Activated naive CD4-positive, alpha-beta T cell (primary cell): ENCODE results near the gene SYNE1.
"Not testable (repeated sequence)": the region's sequence is repeated elsewhere in the genome, so short reads cannot be mapped to it uniquely, and the experiment has no call there.

ENCODE experiments used
- DNase-seq, 4 experiments: peaks; one replicate each; lab custom pipeline; 2025; lab: John Stamatoyannopoulos, UW

Gene SYNE1

DNA sequence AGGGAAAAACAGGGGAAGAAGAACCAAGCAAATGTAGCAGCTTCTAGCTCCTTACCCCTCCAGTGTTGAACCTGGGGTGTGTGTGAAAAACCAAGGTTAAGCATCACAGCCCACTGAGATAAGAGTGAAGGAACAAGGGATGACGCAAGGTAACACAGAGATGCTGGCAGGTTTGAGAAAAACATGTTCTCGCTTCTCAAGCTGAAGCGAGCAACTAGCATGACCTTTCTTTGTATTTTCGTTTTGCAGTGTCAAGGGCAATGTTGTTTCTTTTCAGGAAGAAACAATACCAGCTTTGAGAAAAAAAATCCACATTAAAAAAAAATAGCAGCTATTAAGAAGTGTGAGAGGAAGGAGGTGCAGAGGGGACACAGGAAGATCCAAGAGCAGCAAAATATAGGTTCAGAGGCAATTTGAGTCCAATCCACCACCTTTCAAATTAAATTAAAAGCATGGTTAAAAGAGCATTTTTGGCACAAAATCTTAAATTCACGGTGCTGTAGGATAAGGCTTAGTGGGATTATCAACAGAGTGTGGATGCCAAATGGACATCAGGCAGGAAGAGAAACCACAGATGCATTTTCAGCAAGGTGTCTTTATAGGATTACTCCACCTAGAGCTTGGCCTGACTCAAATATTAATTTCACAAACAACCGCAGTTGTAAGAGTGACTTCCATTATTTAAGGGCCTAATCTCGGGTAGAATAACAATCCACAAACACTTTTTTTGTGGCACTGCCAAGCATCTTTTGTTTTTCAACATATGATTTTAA lies 70.9 kb downstream of the SYNE1 start:
- DNase-seq = no peak

DNA sequence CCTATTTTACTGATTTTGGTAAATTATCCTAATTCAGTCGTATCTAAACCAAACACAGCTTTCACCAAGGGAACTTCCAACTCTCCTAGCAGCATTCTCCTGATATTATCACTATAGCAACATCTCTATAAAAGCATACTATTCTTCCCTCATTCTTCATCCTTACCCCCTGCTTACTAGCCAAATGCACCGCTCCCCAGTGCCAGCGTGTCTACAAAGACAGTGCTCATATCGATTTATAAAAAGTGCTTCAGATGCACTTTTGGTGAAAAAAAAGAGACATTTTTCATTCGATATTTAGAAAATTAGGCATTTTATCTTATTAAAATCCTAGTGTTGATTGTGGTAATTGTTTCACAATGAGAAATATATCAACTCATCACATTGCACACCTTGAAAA lies 74.0 kb downstream of the SYNE1 start:
- no peak for DNase-seq

DNA sequence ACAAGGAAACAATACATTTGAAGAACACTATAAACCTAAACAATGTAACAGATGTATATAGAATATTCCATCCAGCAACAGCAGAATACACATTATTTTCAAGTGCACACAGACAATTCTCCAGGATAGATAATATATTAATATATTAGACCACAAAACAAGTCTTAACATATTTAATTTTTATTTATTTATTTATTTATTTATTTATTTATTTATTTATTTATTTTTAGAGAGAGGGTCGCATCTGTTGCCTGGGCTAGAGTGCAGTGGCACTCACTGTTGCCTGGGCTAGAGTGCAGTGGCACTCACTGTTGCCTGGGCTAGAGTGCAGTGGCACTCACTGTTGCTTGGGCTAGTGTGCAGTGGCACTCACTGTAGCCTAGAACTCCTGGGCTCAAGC lies 78.4 kb downstream of the SYNE1 start:
- DNase-seq = not testable (repeated sequence)

DNA sequence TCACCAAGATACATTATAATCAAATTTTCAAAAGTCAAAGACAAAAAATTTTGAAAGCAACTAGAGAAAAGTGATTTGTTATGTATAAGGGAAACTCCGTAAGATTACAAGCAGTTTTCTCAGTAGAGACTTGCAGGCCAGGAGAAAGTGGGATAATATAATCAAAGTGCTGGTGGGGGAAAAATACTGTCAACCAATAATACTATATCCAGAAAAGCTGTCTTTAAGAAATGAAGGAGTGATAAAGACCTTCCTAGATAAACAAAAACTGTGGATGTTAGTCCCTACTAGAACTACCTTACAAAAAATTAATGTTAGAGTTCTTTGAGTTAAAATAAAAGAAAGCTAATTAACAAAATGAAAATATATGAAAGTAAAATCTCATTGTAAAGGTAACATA lies 79.7 kb downstream of the SYNE1 start:
- DNase-seq = no peak

DNA sequence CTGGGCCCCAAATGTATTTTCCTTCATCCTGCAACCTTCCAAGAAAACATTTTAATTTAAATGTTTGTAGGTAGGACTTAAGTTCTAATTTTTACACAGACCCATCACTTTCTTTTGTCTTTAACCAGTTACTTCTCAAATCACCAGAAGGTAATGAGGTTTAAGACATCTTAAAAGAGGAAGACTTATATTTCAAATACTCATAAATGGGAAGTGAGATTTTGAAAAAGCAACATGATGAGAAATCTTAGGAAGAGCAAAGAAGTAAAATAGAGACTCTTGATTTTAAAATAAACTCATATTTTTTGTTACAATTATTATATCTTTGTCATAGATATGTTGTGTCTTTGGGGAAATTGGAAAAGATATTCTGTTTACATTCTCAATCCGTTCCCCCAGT lies 82.3 kb downstream of the SYNE1 start:
- DNase-seq = no peak

DNA sequence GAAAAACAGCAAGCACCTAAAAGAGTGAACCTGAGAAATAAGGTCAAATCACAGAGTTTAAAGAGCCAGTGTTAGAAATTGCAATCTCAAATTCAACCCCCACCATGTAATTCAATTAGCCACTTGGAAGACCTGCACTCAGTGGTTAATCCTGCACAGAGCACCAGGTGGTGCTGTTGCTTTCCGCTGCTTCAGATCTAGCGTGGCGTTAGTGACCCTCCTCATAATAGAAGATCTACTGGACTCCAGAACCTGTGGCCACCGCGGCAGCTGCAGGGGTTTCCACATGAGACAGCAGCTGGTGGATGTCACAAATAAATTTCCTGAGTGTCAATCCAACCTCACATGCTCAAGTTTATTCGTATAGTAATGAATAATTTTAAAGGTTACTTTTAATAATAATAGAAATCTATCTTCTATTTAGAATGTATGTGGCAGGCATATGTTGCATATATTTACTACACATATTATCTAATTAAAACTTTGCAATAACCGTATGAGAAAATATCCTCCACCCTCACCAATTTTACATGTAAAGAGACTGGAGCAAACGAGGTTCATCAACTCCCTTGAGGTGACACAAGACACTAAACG lies 84.4 kb downstream of the SYNE1 start:
- no peak for DNase-seq

DNA sequence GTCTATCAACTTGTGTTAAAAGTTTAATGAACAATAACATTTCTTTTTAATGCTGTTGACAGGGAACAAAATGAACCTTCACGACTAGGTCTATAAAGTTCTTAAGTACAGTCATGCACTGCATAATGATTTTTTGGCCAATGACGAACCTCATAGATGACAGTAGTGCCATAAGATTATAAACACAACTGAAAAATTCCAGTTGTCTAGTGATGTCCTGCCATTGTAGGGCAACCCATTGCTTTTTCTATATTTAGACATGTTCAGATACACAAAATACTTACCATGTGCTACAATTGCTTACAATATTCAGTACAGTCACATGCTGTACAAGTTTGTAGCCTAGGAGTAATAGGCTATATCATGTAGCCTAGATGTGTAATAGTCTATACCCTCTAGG lies 93.6 kb downstream of the SYNE1 start:
- no peak for DNase-seq

DNA sequence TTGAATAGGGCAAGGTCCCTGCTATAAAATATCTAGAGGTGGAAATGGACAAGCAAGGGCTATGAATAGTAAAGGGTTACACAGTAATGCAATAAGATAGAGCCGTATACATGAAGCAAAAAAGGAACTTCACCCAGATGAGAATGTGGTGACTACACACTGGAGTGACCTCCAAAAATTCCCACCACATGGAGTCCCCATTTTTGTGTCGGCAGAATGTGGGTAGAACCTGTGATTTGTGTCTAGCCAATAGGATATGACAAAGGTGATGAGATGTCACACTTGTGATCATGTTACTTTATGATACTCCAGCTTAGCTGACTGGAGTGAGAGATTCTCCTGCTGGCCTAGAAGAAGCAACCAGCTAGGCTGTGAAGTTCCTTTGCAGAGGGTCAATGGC lies 96.8 kb downstream of the SYNE1 start:
- DNase-seq = no peak

DNA sequence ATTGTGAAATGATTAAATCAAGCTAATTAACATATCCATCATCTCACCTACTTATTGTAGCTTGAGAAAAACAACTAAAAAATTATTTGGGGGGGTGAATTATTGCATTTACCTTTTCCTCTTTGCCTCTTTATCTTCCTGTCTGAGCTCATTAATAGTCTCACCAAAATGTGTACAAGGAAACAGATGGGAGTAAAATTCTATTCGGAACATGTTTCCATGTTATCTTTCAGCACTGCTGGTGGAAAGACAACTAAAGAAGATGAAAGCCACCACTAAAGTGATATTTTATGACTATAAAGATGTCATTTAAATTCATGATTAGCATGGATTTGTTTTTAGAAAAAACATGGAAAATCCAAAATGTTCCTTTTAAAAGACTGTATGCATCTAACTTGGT lies 102.6 kb downstream of the SYNE1 start:
- no peak for DNase-seq

DNA sequence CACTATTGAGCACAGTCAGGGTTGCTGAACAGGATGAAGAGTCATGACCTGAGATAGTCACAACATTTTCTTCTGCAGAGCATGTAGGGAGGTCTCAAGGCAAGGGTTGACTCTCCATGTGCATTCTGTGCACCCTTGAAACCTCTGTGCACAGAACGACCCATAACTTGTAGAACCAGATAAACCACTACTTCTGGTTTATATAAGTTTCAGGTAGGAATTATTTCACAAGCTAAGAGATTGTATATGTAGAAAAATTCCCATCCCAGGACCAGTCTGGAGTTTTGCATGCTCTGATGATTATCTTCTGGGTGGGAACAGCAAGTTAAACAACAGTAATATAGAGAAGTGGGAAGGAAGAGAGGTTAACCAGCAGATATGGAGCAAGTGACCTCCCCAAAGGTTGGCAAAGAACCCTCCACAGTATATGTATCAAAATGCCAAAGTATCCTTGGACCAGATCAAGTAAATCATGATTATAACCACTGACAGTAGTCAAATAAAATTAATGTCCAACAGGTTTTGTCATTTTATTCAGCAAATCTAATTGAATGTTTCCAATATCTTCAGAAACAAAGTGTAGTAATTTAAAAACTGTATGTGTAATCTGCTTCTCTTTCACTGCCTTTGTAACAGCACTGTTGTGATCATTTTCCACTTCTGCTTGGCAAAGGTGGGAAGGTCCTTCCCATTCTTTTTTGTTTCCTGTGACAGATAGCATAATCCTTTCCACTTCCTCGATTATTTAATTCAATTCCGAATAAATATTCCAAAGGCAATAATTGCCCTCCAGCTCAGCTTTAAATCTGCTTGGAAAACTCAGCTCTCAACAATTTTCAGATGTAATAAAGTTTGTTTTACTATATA lies 104.4 kb downstream of the SYNE1 start:
- no peak for DNase-seq

DNA sequence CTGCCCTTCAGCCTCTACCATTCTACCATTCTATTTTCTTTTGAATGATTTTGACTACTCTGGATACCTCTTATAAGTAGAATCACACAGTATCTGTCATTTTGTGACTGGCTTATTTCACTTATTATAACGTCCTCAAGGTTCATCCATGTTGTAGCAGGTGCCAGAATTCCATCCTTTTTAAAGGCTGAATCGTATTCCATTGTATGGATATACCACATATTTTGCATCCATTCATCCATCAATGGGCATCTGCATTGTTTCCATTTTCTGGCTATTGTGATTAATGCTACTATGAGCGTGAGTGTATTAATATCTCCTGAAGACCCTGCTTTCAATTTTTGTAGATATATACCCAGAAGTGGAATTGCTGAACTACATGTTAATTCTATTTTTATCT lies 105.5 kb downstream of the SYNE1 start:
- no peak for DNase-seq

DNA sequence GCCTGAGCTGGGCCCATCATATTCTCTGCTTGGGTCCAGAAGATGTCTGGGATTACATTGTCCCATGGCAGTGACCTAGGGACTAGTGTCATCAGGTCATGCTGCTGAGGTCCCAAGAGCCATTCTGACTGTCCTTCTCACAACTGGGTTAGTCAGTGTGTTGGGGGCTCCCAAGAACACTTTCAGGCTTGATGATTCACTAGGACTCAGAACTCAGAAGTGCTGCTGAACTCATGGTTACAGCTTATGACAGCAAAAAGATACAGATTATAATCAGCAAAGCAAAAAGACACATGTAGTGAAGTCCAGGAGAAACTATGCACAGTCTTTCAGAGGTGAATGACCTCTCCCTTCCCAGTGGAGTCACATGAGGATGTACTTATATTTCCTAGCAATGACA lies 107.8 kb downstream of the SYNE1 start:
- no peak for DNase-seq

DNA sequence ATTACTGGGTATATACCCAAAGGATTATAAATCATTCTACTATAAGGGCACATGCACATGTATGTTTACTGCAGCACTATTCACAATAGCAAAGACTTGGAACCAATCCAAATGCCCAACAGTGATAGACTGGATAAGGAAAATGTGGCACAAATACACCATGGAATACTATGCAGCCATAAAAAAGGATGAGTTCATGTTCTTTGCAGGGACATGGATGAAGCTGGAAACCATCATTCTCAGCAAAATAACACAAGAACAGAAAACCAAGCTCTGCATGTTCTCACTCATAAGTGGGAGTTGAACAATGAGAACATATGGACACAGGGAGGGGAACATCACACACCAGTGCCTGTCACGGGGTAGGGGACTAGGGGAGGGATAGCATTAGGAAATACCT lies 123.0 kb downstream of the SYNE1 start:
- DNase-seq = not testable (repeated sequence)

DNA sequence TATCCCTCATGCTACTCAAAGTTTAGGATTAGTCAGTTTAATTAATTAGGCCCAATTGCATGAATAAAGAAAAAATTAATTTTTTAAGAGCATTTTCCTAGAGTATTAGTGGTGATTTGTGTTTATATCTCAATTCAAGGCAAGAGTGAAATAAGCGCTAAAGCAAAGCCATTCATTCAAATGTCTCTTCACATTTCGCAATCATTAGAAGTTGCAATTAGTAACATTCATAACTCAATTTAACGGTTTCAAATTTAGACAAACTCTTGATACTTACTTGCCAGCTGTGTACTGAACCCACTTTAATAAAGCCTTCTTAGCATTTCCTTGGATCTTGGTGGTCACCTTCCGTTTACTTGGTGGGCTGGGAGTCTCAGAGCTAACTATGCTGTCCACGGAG lies 127.2 kb downstream of the SYNE1 start:
- DNase-seq = no peak

DNA sequence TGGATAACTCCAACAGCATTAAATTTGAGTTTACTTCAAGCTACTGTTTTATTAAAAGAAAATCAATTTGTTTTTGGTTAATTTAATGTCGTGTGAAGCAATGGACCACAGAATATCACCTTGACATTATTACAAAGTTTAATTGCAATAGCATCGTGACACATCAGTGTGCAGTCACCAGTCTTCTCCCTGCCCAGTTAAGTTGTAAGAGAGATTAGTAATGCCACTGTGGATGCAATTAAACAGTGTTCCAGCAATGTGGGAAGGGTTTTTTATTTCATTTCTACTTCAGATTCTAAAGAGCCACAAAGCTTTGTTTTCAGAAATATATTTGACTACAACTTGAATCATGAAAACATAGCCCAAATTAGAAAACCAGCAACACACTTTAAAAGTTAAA lies 128.7 kb downstream of the SYNE1 start:
- DNase-seq = no peak

DNA sequence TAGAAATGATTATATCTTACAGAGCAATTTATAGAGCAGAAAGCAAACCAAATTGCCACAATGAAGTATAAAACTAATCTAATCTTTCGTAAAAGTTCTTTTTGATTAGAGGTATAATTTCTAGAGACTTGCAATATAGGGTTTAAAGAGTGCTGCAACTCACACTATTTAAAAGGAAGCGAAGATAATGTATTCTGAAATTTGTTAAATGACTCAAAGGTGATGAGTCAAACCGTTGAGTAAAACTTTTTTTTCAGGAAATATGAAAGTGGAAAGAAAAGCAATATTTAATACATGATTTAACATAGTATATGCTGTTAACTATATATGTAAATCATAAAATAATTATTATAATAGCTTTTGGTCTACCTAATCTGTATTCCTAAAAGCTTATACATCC lies 133.6 kb downstream of the SYNE1 start:
- DNase-seq = no peak

DNA sequence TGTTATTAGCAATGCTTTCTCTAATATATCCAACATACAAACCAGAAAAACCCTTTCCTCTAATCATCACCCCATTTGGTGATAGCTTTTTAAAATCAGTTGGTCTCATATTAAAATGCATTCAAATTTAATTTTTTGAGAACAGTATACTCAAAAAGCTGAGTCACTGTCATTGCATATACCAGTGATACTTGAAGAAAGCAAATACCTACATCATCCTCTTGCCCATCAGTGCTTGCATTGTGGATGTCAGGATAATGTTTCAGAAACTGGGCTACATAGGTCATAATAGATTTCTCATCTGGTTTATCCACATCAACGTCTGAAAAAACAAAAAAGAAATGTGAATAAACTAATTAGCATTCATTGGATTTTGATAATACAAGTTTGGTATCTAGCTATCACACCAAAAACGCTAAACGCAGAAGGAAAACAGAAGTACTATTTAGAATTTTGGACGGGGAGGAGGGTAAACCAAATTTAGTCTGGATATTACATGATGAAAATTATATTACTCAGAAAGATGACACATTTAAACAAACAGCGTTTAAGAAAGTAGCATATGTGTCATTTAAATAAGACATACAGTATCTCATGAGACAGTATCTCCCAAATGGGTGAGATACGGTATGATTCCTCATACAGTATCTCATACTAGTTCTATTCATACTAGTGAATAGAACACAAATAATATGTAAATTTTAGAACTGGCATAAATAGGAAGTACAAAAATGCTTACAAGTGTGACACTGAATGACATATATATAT lies 134.6 kb downstream of the SYNE1 start:
- no peak for DNase-seq

DNA sequence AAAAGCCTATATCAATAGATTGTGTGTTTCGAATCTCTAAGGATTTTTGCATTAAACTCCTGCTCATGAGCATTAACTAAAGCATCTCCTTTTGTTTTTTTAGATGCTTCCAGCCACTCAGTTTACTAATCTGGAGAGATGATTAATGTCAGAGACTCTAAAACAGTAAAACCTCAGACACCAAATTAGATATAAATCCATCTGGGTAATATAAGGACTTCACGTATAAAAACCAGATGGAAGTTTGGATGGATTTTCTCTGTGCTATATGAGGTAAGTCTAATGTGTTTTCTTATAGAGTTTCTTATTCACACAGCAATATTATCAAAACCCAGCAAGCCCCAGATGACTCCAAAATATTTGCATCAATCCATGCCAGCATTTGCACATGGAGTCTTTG lies 137.2 kb downstream of the SYNE1 start:
- DNase-seq = no peak

DNA sequence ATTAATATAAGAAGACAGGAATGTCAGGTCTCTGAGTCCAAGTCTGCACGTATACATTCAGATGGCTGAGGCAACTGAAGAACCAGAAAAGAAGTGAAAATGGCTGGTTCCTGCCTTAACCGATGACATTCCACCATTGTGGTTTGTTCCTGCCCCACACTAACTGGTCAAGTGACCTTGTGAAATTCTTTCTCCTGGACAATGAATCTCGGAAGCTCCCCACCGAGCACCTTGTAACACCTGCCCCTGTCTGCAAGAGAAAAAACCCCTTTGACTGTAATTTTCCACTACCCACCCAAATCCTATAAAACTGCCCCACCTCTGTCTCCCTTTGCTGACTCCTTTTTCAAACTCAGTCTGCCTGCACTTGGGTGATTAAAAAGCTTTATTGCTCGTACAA lies 140.4 kb downstream of the SYNE1 start:
- no peak for DNase-seq

DNA sequence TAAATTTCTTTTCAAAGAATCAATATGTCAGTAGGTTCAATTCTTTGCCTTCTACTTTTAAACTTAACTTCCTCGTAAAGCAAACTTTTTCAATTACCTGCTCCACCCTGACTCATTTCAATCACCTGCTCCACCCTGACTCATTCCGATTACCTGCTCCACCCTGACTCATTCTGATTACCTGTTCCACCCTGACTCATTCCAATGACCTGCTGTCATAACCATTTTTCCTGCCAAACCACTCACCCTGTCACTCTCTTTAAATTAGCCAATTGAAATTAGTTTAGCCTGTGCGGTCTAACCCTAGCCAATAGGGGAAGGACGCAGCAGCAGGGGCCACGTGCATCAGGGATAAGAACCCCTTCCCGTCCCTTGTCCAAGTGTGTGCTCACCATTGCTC lies 141.7 kb downstream of the SYNE1 start:
- not testable (repeated sequence) for DNase-seq

DNA sequence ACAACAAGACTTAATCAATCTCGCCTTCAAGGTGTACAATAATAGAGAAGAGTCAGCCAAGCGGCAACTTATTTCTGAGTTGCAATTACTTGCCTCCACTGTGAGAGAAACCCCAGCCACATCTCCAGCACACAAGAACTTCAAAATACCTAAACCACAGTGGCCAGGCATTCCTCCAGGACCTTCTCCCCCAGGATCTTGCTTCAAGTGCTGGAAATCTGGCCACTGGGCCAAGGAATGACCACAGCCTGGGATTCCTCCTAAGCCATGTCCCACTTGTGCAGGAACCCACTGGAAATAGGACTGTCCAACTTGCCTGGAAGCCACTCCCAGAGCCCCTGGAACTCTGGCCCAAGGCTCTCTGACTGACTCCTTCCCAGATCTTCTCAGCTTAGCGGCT lies 144.9 kb downstream of the SYNE1 start:
- DNase-seq = not testable (repeated sequence)

DNA sequence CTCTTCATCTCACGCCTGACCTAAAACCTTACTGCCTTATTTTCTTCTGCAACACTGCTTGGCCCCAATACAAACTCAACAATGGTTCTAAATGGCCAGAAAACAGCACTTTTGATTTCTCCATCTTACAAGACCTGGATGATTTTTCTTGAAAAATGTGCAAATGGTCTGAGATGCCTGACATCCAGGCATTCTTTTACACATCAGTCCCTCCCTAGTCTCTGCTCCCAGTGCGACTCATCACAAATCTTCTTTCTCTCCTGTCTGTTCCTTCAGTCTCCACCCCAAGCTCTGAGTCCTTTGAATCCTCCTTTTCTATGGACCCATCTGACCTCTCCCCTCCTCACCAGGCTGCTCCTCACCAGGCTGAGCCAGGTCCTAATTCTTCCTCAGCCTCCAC lies 145.7 kb downstream of the SYNE1 start:
- not testable (repeated sequence) for DNase-seq
